HuH-7.5 (cell line): ENCODE measurements around the gene TTC5.
A peak's percentile ranks its signal among the peaks of the same experiment; 100 is the strongest.
"Not testable (repeated sequence)": the region's sequence is repeated elsewhere in the genome, so short reads cannot be mapped to it uniquely, and the experiment has no call there.

Source experiments
- DNase-seq: peaks from one replicate; pipeline ENCODE4 v3.0.0; 2011; ENCODE audit warnings: low spot score

The TTC5 gene, protein sequence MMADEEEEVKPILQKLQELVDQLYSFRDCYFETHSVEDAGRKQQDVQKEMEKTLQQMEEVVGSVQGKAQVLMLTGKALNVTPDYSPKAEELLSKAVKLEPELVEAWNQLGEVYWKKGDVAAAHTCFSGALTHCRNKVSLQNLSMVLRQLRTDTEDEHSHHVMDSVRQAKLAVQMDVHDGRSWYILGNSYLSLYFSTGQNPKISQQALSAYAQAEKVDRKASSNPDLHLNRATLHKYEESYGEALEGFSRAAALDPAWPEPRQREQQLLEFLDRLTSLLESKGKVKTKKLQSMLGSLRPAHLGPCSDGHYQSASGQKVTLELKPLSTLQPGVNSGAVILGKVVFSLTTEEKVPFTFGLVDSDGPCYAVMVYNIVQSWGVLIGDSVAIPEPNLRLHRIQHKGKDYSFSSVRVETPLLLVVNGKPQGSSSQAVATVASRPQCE

DNA sequence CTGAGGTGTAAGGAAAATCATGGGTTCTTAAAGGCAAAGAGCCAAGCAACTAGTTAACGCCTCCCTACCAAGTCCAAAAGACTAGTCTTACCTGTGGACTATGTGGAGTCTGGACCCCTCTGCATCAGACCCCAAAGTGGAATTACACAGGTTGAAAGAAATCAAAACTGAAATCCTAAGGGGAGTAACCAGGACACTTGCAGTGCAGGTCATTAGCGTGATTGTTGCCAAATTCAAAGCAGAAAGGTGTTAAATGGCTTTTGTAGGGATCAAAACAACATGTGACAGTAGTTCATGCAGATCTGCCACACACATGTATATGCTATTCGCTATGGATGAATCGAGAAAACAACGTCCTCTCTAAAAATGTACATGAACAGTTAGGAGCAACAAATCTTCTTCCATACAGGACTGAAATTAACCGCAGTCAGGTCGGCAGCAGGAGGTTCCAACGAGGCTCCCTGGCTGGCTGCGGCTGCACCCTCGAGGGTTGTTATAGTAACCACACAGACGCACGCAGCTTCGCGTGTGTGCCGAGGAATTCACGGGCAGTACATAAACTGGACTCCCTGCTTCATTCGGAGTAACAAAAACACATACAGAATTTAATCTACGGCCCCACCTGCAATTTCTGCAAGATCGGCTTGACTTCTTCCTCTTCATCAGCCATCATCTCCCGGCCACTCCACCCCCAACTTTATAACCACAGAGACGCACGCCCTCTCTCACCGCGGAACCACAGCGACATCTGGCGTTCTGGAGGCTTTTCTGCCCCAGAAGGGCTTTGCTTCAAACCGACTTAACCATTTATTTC is at the start of gene TTC5:
Gene TTC5 (minus strand): TSS at position 687 of the 814 bp plus-strand sequence. CDS start 14 bp downstream, at position 673.
- peak; percentile 83 for DNase-seq

DNA sequence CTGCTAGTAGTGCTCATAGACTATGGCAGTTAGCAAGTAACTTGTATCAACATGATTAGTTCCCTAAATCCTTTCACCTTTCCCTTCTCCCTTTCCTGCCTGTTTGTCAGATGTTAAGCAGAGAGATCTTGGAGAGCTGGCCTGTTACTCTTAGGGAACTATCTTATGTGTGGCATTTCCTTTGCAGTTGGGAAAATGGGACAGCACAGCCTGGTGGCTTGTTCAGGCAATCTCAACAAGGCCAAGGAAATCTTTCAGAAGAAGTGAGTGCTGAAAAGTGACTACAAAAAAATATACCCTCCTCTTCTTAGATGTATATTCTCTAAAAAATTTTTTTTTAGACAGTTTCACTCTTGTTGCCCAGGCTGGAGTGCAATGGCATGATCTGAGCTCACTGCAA is 45.1 kb upstream of the TTC5 start:
- DNase-seq = no peak

DNA sequence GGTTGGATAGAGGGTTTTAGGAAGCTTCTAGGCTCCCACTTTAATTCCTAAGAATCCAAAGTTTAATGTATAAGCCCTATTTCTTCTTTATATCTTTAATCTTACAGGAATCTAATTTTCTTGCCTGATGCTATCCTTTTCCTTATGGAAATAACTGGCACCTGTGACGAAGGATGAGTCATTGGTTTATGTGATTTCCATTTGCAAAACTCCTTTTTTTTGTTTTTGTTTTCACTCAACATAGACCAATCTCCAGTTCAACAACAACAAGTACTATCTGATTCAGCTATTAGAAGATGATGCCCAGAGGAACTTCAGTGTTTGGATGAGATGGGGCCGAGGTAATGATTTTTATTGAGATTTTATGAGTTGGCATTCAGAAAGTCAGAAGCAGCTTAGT is 44.5 kb upstream of the TTC5 start:
- DNase-seq = no peak

DNA sequence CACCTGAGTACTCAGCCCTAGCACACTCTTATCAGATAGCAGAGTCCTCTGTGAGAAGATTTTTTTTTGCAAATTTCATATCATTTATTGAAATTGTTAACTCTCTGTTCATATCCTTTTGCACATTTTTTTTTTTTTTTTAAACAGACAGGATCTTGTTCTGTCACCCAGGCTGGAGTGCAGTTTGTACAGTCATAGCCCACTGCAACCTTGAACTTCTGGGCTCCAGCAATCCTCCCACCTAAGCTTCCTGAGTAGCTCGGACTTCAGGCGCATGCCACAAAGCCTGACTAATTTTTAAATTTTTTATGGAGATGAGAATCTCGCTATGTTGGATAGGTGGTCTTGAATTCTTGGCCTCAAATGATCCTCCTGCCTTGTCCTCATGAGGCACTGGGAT is 42.0 kb upstream of the TTC5 start:
- no peak for DNase-seq

DNA sequence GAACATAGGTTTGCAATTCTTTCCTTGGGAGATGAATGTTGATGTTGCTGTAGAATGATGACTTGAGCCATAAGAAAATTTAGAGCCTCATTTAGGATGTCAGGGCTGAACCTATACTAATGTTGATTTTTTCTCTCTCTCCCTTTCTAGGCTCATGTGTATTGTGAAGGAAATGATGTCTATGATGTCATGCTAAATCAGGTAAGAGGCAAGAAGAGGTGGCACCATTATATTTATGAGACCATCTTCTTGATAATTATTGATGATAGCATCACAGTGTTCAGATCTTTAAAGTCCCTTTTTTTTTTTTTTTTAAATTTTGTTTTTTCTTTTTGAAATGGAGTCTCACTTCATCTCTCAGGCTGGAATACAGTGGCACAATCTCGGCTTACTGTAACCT is 41.0 kb upstream of the TTC5 start:
- DNase-seq = no peak

DNA sequence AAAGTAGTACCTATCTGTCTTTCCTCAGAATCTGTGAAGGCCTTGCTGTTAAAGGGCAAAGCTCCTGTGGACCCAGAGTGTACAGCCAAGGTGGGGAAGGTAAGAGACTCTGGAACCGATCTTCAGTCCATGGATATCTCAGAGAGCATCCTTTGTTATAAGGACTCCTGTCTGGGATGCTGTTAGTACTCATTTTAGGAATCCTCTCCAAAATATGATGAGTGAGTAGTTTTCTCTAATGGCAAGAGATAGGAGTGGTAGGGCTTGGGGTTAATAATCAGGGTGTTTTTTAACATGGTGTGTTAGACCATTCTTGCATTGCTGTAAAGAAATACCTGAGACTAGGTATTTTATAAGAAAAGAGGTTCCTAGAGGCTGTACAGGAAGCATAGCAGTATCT is 39.6 kb upstream of the TTC5 start:
- DNase-seq = no peak

DNA sequence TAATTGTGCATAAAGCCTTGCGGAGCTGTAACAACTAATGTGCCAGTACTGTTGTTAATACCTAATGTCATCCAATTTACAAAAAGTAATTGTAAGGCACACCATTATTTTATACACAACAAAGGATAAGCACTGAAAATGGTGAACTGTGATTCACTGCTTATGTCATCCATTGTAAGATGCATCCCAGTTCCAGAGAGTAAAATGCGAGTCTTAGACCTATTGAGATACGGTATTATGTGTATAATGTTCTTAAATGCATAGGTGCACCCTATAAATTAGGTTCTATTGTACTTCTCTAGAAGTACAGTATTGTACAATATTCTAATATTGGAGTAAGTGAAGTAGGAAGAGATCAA is 38.1 kb upstream of the TTC5 start:
- no peak for DNase-seq

DNA sequence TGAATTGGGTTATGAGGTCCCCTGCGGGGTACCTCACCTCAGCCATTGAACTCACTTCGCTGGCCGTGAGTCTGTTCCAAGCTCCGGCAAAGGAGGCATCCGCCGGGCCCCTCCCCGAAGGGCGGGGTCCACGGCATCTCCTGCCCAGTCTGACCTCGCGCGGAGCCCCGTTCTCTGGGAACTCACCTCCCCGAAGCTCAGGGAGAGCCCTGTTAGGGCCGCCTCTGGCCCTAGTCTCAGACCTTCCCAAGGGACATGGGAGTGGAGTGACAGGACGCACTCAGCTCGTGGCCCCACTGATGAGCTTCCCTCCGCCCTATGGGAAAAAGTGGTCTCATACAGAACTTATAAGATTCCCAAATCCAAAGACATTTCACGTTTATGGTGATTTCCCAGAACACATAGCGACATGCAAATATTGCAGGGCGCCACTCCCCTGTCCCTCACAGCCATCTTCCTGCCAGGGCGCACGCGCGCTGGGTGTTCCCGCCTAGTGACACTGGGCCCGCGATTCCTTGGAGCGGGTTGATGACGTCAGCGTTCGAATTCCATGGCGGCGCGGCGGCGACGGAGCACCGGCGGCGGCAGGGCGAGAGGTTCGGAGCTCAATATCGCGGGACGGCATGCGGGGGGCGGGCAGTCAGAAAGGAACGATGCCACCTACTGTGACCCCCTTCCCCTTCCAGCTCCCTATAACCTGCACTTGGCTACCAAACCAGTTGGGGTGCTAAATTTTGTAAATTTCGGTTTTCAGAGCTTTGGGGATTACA is 37.5 kb upstream of the TTC5 start, which contains the start of gene PARP2:
Gene PARP2 (plus strand): TSS at position 544 of the 770 bp plus-strand sequence. CDS start 7 bp downstream, at position 551.
- peak; percentile 84 for DNase-seq

DNA sequence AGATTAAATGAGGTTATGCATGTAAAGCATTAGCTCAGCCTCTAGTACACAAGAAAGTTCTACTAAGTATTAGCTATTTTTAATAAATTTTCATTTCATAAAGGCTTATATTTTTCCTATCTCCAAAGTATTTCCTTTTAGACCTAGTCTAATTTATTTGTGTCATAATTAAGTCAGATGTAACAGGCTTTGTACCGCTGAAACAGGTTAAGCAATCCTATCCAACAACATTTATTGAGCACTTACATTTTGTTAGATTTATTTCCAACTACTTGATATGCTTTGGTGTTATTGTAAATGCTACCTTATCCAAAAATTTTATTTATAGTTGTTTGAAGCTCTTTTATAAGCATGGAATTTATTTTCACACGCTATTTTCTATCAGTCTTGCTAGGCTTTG is 35.9 kb upstream of the TTC5 start:
- no peak for DNase-seq

DNA sequence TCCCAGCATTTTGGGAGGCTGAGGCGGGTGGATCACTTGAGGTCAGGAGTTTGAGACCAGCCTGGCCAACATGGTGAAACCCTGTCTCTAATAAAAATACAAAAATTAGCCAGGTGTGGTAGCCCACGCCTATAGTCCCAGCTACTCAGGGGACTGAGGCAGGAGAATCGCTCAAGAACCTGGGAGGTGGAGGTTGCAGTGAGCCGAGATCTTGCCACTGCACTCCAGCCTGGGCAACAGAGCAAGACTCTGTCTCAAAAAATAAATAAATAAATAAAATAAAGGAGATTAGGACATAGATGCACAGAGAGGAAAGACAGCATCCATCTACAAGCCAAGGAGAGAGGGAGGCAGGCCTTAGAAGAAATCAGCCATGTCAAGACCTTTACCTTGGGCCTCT is 35.3 kb upstream of the TTC5 start:
- not testable (repeated sequence) for DNase-seq

DNA sequence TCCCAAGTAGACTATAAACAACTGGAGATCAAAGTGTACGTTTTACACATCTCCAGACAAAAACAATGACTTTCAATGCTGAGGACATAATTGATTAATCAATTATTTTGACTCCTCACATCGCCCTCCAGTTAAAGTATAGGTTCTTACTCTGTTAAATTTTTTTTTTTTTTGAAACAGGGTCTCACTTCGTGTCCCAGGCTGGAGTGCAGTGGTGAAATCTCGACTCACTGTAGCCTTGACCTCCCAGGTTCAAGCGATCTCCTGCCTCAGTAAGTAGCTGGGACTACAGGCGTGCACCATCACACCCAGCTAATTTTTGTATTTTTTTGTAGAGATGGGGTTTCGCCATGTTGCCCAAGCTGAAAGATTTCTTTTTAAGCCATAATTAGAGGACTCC is 28.3 kb upstream of the TTC5 start:
- no peak for DNase-seq

DNA sequence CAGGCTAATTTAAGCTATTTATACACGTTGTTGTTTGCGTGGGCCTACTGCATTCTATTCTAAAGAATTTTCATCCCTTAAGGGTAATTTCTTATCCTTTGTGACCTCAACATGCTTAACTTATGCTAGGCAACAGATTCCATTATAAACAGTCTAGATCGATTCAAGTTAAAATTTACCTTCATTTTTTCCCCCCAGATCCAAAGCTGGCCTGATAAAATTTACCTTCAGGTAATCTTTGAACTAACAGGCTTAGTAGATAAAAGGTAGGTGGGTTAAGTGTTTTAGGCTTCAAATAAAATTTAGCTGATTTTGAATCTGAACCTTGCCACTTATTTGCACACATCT is 27.7 kb upstream of the TTC5 start:
- DNase-seq = no peak

DNA sequence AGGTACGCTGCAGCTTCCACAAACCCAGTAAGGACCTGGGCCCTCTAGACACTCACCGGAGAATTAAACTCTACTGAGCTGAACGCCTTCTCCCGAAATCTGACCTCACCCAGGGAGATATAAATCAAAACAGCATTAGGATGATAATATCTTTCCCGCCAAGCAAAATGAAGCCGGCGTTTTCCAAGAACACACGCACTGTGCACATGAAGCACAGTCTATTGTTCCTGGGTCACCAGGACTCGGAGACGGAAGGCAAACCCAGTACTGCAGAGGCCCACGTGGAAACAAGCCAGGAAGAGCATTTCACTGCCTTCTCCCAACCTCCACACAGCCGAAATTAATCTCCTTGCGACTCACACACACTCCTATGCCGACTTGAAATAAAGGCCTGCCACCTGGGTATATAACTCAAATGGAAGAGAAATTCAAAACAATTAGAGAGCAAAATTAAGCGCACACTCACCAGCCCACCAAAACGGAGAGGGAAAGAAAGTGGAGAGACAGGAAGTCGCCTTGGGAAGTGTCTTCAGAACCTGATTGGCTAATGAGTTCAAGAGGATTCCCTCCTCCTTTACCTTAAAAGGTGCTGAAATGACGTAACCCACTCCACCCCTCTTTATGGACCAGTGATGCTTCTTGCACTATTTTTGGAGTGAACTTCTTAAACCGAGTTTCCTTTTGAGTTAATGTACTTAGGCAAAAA is 27.2 kb upstream of the TTC5 start, which contains the start of gene CCNB1IP1:
Gene CCNB1IP1 (minus strand): TSS at position 492 of the 706 bp plus-strand sequence. CDS start 16,756 bp downstream, outside the sequence.
- DNase-seq = peak; percentile 71

DNA sequence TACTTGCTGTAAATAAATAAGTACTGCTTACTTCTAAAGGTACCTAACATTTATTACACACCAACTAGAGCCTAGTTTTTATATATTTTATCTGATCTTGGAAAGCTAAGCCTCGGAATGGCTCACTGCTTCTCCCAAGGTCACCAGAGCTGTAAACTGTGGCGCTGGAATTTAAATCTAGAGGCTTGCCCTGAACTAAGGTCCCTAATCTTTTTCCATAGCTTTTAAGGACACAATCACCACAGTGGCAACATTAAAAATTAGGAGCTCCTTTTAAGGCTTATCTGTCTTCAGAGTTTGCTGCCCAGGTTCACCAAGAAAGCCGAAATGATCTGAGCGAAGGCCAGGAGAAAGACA is 26.7 kb upstream of the TTC5 start:
- no peak for DNase-seq

DNA sequence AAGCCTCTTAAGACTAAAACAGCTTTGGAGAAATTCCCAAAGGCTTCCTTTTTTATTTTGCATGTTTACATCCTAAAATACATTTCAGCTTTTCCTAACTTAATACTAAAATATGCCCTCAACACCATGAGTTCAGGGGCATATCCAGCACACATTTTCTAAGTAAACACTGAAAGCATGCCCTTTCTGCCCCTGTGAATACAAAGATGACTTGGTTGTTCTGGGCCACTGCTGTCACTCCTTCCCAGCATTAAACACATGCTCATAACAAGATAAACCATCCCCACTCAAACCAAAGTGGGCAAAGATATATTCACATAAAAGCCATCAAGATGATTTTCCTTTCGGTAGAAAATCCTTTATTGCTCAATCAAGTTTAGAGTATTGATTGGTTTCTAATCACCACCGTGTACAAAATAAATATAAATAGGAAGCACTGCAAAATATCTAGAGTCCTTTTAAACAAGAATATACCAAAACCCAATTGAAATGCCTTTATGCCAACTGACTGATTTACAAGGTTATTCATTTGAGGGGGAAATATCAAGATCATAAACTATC is 25.4 kb upstream of the TTC5 start:
- DNase-seq = no peak

DNA sequence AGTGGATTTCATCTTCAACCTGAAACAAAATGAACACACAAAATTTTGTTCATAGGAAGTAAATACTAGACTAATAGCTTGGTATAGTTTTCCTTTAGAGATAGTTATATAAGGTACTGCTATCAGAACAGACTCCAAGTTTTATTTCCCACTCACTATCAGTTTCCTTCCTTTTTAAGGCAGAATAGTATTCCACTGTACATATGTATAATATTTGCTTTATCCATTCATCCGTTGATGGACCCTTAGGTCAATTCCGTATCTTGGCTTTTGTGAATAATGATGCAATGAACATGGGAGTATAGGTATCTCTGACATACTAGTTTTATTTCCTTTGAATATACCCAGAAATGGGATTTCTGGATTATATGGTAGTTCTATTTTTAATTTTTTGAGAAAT is 23.6 kb upstream of the TTC5 start:
- DNase-seq = no peak

DNA sequence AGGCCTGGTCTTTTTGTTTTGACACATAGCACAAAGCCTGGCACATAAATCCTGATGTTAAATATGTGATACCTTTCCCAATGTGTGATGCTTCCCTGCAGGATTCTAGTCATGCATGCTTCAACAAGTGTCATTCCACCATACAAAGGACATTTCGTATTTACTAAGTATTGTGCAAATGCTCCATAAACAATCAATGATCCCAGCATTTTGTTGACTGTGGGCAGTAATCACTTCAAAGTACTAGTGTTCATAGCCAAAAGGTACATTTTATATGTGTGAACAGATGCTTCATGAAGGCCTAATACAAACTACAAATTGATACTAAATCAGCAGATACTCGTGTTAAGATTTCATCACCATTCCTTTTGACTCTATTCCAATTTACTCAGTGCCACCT is 23.0 kb upstream of the TTC5 start:
- no peak for DNase-seq

DNA sequence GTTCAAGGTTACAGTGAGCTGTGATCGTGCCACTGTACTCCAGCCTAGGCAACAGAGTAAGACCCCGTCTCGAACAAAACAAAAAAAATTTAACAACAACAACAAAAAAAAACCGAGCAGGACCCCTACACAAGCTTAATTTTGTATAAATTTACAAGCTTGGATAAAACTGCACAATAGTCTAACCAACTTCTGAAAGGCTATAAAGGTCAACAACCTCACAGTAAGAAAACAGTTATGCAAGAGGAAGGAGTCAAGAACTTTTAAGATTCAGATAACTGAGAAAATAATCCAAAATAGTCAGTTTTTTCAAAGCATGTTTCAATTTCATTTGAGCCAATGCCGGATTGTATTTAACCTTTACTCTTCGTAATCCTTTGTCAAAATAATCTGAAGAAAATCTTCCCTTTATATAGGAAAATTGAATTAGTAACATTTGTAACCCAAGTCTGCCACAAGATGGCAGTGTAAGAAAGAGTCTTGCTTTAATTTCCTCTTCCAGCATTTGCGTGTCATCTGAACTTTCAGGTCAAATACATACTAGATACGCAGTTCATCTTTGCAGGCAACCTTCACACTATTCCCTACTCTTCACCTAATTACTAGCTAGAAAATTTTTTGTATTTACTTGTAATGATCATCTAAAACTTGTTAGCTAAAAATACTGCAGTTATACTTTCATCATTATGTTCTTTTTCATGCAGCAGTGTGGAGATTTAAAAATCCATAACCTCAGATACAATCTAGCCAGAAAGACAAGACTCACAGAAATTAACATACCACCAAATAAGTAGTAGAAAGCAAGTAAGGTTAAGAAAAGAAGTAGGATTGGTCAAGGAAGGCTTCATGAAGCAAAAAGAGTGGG is 21.5 kb upstream of the TTC5 start:
- DNase-seq = peak; percentile 39

DNA sequence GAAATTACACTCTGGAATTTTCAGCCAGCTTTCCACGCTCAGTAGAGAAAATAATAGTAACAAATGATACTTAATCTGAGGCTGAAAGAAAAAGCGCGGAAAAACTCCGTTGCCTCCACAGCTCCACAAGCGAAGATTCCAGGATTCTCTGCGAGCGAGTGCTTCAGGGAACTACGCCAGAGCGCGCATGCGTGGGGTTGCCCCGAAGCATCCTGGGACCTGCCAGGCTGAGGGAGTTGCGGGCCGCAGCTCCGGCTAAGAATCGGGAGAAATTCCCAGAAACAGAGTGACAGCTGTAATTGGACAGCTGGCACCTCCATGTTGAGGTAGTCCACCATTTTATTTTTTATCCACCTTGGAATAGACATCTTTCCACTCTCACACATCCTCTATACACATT is 12.0 kb upstream of the TTC5 start:
- no peak for DNase-seq

DNA sequence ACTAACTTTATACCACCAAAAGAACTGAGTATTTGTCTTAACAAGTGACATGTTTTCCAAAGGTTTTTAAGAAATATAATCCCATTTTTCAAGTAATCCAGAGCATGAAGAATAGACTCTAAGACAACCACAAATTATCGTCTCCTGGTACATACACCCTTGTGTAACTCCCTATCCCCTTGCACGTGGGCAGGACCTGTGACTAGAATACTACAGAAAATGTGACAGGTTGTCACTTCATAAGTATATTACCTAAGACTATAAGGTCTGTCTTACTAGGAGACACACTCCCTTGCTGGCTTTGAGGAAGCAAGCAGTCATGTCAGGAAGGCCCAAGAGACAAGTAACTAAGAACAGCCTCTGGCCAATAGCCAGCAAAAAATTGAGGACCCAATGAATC is 8.3 kb upstream of the TTC5 start:
- no peak for DNase-seq

DNA sequence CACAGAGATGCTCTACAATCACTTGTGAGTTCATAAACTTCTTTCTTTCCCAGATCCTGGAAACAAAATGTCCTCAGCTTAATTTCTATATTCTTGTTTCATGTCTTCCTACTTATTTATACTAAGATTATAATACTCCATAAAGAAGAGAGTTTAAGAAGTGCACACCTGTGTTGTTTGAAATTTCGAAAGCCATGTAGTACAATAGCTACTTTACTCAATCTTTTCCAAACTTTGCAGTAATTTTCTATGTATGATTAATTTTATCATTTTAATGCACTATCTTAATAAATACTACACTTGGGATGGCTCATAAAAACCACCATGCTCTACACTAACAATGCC is 300 bp upstream of the TTC5 start:
- no peak for DNase-seq
